ENCODE data around the gene SEC16B.

GRCh38 chr1:177966199-177966598 lies 3.7 kb downstream of the SEC16B start:
- TF ChIP-seq CTCF (tag by site-specific recombination; IDR thresholded peaks at IDR 0.05) (no peak), KLF9 (tag by site-specific recombination; IDR thresholded peaks at IDR 0.05; ENCODE audit: low read depth) (no peak), REST (tag by site-specific recombination; IDR thresholded peaks at IDR 0.05) (no peak)

All from HEK293 (cell line).